Mesendoderm (in vitro differentiated cells): ENCODE measurements around the gene METTL18.
"Not testable (repeated sequence)": the region's sequence is repeated elsewhere in the genome, so short reads cannot be mapped to it uniquely, and the experiment has no call there.

Experiments used
- DNase-seq: peaks from one replicate; pipeline ENCODE4 v3.0.0; 2013
- H2AK5ac ChIP-seq: 2 replicates; pipeline ENCODE4 v1.6.1; 2013; ENCODE audit warnings: low read length, inconsistent platforms
- H2BK120ac ChIP-seq: 2 replicates; pipeline ENCODE4 v1.6.1; 2013; ENCODE audit warnings: low read depth, mild to moderate bottlenecking, low read length, moderate library complexity, mixed read lengths
- H2BK15ac ChIP-seq: replicated peaks from 2 replicates; pipeline ENCODE4 v1.6.1; 2013; ENCODE audit warnings: low read depth, mild to moderate bottlenecking, moderate library complexity
- H2BK5ac ChIP-seq: 2 replicates; pipeline ENCODE4 v1.6.1; 2013; ENCODE audit warnings: low read length, inconsistent platforms
- H3K18ac ChIP-seq: 2 replicates; pipeline ENCODE4 v1.6.1; 2013; ENCODE audit warnings: mild to moderate bottlenecking, low read length, mixed read lengths
- H3K23ac ChIP-seq: one replicate; pipeline ENCODE4 v1.6.1; 2013; ENCODE audit warnings: low read length
- H3K27ac ChIP-seq: 2 replicates; pipeline ENCODE4 v1.5.1; 2013; ENCODE audit warnings: low read depth, mild to moderate bottlenecking, inconsistent platforms, low read length, moderate library complexity
- H3K27me3 ChIP-seq: 2 replicates; pipeline ENCODE4 v1.6.1; 2013; ENCODE audit warnings: low read length, control low read depth, mild to moderate bottlenecking, inconsistent platforms; ENCODE audit not compliant: insufficient read depth, poor library complexity
- H3K36me3 ChIP-seq: 2 replicates; pipeline ENCODE4 v1.6.1; 2013; ENCODE audit warnings: low read length, inconsistent platforms; ENCODE audit not compliant: control insufficient read depth, insufficient read depth
- H3K4ac ChIP-seq: one replicate; pipeline ENCODE4 v1.6.1; 2013; ENCODE audit warnings: low read depth, mild to moderate bottlenecking, low read length, moderate library complexity
- H3K4me1 ChIP-seq: 2 replicates; pipeline ENCODE4 v1.6.1; 2013; ENCODE audit warnings: low read depth, low read length, inconsistent platforms; ENCODE audit not compliant: control insufficient read depth
- H3K4me2 ChIP-seq: 2 replicates; pipeline ENCODE4 v1.6.1; 2013; ENCODE audit warnings: low read length
- H3K4me3 ChIP-seq: 2 replicates; pipeline ENCODE4 v1.5.1; 2013; ENCODE audit warnings: mild to moderate bottlenecking, low read length
- H3K56ac ChIP-seq: one replicate; pipeline ENCODE4 v1.6.1; 2013; ENCODE audit warnings: low read length
- H3K79me1 ChIP-seq: 2 replicates; pipeline ENCODE4 v1.6.1; 2013; ENCODE audit warnings: low read length, inconsistent platforms
- H3K79me2 ChIP-seq: 2 replicates; pipeline ENCODE4 v1.6.1; 2013; ENCODE audit warnings: mild to moderate bottlenecking, low read length; ENCODE audit not compliant: control insufficient read depth, insufficient read depth
- H3K9ac ChIP-seq: 2 replicates; pipeline ENCODE4 v1.6.1; 2013; ENCODE audit warnings: low read length, inconsistent platforms
- H4K5ac ChIP-seq: one replicate; pipeline ENCODE4 v1.6.1; 2013; ENCODE audit warnings: low read length
- H4K8ac ChIP-seq: one replicate; pipeline ENCODE4 v1.6.1; 2013; ENCODE audit warnings: low read depth, mild to moderate bottlenecking, control low read depth, low read length, moderate library complexity
- WGBS: extraction: QIAGEN DNeasy Blood & Tissue Kit; methylation state at CpG from one replicate; pipeline ENCODE4 v1.1.7; 2013; ENCODE audit warnings: low lambda C conversion rate, missing lambda C conversion rate; ENCODE audit not compliant: insufficient coverage; ENCODE audit errors: extremely low coverage; 5-methylcytosine and 5-hydroxymethylcytosine counted together

METTL18 gene

DNA sequence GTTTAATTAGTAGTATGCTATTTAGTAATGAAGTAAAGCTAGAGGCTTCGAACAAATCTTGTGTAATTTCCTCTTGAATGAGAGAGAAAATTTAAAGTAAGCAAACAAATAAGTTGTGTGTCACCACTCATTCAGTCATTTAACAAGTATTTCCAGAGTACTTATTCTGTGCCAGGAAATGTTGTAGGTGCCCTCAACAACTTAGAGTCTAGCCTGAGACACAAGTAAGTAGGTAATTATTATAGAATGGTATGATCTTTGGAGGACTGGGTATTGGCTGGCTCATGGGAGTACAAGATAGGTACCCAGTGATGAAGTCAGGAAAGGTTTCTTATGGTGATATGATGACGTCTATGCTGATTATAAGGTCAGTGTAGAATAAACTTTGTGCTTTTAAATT lies 17.4 kb upstream of the METTL18 start:
- H3K27me3 ChIP-seq, result no peaks in the 10 kb centered on the region
- no peak overlapping the region for H2BK120ac ChIP-seq
- no CpG with 5 or more reads among the region's 2 CpGs for WGBS
- no peak overlapping the region for H2BK15ac ChIP-seq
- H3K36me3 ChIP-seq, result no peaks in the 10 kb centered on the region
- H2AK5ac ChIP-seq, result no peak overlapping the region
- H3K56ac ChIP-seq, result no peak overlapping the region
- H3K4ac ChIP-seq, result no peak overlapping the region
- no peaks in the 10 kb centered on the region for H3K79me1 ChIP-seq
- H3K4me3 ChIP-seq, result no peak overlapping the region
- no peak for DNase-seq
- H4K8ac ChIP-seq, result no peak overlapping the region
- H3K18ac ChIP-seq, result no peak overlapping the region
- H2BK5ac ChIP-seq, result no peak overlapping the region
- no peak overlapping the region for H3K23ac ChIP-seq
- no peak overlapping the region for H4K5ac ChIP-seq
- H3K4me2 ChIP-seq, result no peak overlapping the region
- H3K79me2 ChIP-seq, result no peaks in the 10 kb centered on the region
- no peaks in the 10 kb centered on the region for H3K4me1 ChIP-seq
- no peak overlapping the region for H3K9ac ChIP-seq
- no peak overlapping the region for H3K27ac ChIP-seq

DNA sequence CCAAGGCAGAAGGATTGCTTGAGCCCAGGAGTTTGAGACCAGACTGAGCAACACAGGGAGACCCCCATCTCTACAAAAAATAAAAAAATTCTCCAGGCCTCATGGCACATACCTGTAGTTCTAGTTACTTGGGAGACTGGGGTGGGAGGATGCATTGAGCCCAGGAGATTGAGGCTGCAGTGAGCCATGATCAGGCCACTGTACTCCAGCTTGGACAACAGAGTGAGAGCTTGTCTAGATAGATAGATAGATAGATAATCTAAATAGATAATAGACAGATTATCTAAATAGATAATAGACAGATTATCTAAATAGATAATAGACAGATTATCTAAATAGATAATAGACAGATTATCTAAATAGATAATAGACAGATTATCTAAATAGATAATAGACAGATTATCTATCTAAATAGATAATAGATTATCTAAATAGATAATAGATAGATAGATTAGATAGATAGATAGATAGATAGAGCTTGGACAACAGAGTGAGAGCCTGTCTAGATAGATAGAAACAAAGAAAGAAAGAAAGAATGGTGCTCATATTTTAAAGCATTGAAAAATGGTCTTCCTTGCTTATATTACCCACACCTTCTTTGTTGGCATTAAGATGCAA lies 16.8 kb upstream of the METTL18 start:
- not testable (repeated sequence) for H2BK120ac ChIP-seq, H2AK5ac ChIP-seq, H3K9ac ChIP-seq, H3K18ac ChIP-seq, H4K8ac ChIP-seq, H3K4ac ChIP-seq, H2BK5ac ChIP-seq, H3K4me2 ChIP-seq, H2BK15ac ChIP-seq, H4K5ac ChIP-seq, H3K27ac ChIP-seq, H3K23ac ChIP-seq, H3K4me1 ChIP-seq, H3K56ac ChIP-seq, H3K27me3 ChIP-seq, H3K79me1 ChIP-seq, H3K36me3 ChIP-seq, H3K4me3 ChIP-seq, H3K79me2 ChIP-seq
- peak; percentile 16 for DNase-seq

DNA sequence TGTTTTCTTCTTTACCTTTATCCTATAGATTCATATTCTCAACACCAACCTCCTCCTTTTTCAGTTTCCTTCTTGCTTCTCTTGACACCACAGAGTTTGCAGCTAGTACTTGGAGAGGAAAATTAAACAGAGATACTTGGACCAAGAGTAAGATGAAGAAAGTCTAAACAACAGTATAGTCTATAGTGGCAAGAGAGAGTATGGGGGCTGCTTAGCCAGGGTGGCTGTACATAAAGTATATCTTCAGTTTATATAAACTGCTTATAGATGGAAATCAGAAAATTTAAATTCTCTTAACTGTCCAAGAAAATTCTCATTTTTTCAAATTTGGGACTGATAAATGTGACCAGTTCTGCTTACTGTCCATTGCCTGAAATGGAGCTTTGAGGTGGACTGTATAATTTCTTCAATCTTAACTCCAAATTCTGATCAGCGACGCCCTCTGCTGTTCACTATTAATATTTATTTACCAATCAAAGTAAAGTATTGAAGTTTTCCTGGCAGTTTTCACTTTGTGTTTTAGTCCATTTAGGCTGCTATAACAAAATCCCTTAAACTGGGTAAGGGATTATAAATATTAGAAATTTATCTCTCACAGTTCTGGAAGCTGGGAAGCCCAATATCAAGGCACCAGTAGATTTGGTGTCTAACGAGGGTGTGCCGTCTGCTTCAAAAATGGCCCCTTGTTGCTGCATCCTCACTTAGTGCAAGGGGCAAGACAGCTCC lies 14.8 kb upstream of the METTL18 start:
- H3K36me3 ChIP-seq, result no peaks in the 10 kb centered on the region
- no CpG with 5 or more reads among the region's 4 CpGs for WGBS

DNA sequence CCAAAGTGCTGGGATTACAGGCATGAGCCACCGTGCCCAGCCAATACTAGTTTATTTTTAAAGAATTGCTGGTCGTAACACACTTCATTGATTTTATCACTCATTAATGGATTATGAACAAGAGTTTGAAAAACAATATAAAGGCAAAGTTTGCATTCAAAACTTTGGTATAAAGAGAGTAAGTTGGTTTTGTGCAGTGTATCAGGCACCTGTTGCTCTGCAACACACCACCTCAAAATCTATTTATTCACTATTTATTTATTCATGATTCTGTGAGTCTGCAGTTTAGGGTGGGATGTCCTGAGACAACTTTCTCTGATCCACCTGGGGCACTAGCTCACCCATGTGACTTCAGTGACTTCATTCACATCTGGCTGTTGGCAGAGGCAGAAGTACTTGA lies 10.2 kb upstream of the METTL18 start:
- Histone ChIP-seq H3K4me3 (no peak overlapping the region), H2BK15ac (no peak overlapping the region), H3K27ac (no peak overlapping the region), H4K8ac (no peak overlapping the region), H3K4ac (no peak overlapping the region), H3K36me3 (no peaks in the 10 kb centered on the region), H3K9ac (no peak overlapping the region), H3K4me1 (no peaks in the 10 kb centered on the region), H3K56ac (no peak overlapping the region), H4K5ac (no peak overlapping the region), H2AK5ac (no peak overlapping the region), H2BK120ac (no peak overlapping the region), H3K79me2 (peaks cover under 1% of the 10 kb centered on the region), H3K4me2 (no peak overlapping the region), H3K18ac (no peak overlapping the region), H3K23ac (no peak overlapping the region), H2BK5ac (no peak overlapping the region), H3K27me3 (no peaks in the 10 kb centered on the region), H3K79me1 (peaks cover under 1% of the 10 kb centered on the region)
- no CpG with 5 or more reads among the region's 2 CpGs for WGBS
- DNase-seq, result no peak

More for the DNA sequence above, 14.8 kb upstream of the METTL18 start:
- no peak overlapping the region for H2AK5ac ChIP-seq
- H3K79me1 ChIP-seq, result no peaks in the 10 kb centered on the region
- no peaks in the 10 kb centered on the region for H3K27me3 ChIP-seq
- no peak overlapping the region for H2BK5ac ChIP-seq
- no peaks in the 10 kb centered on the region for H3K79me2 ChIP-seq
- H3K56ac ChIP-seq, result no peak overlapping the region
- no peaks in the 10 kb centered on the region for H3K4me1 ChIP-seq
- no peak overlapping the region for H3K23ac ChIP-seq
- no peak overlapping the region for H3K9ac ChIP-seq
- no peak overlapping the region for H4K8ac ChIP-seq
- no peak overlapping the region for H3K4me3 ChIP-seq
- DNase-seq, result peak; percentile 14
- no peak overlapping the region for H2BK120ac ChIP-seq
- H3K4me2 ChIP-seq, result no peak overlapping the region
- no peak overlapping the region for H3K4ac ChIP-seq
- no peak overlapping the region for H3K18ac ChIP-seq
- H4K5ac ChIP-seq, result no peak overlapping the region
- no peak overlapping the region for H2BK15ac ChIP-seq
- H3K27ac ChIP-seq, result no peak overlapping the region

DNA sequence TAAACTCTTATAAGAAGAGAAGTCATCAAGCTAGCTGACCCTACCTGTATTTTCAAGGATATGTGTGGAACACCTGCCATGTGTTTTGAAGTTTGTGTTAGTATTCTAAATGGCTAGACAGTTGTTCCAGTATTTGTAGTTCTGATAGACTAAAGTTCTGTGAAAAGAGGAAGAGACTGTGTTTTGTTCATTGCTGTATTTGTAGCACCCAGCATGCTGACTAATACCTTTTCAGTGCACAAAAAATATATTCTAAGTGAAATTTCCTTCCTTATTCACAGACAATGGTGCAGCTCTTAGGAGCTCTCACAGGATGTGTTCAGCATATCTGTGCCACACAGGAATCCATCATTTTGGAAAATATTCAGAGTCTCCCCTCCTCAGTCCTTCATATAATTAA lies 8.2 kb upstream of the METTL18 start:
- no peak overlapping the region for H4K5ac ChIP-seq
- H3K9ac ChIP-seq, result no peak overlapping the region
- no peak for DNase-seq
- no peak overlapping the region for H2BK15ac ChIP-seq
- no peak overlapping the region for H3K4me3 ChIP-seq
- no peaks in the 10 kb centered on the region for H3K4me1 ChIP-seq
- no peak overlapping the region for H4K8ac ChIP-seq
- peaks cover 3% of the 10 kb centered on the region for H3K79me2 ChIP-seq
- peaks cover 1% of the 10 kb centered on the region for H3K79me1 ChIP-seq
- H3K4ac ChIP-seq, result no peak overlapping the region
- H3K56ac ChIP-seq, result no peak overlapping the region
- H3K23ac ChIP-seq, result no peak overlapping the region
- no peak overlapping the region for H2BK120ac ChIP-seq
- no peaks in the 10 kb centered on the region for H3K27me3 ChIP-seq
- H3K36me3 ChIP-seq, result no peaks in the 10 kb centered on the region
- H2BK5ac ChIP-seq, result no peak overlapping the region
- no peak overlapping the region for H3K18ac ChIP-seq
- H3K4me2 ChIP-seq, result no peak overlapping the region
- H3K27ac ChIP-seq, result no peak overlapping the region
- H2AK5ac ChIP-seq, result no peak overlapping the region

DNA sequence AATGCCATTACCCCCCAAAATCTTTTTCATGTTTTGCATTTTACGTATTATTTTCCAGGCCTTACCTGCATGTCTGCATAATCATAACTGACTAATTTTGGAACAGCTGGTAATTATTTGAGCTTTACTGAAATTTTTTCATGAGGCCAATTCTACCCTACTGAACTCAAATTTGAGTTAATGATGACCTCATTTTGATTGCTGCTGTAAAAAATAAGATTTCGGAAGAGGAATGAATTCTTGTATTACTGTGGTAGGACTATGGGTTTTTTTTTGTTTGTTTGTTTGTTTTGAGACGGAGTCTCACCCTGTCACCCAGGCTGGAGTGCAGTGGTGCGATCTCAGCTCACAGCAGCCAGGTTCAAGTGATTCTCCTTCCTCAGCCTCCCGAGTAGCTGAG lies 2.6 kb upstream of the METTL18 start:
- DNase-seq, result no peak
- Histone ChIP-seq H3K27me3 (no peaks in the 10 kb centered on the region), H4K5ac (no peak overlapping the region), H2BK5ac (no peak overlapping the region), H3K4ac (no peak overlapping the region), H3K27ac (no peak overlapping the region), H3K4me3 (no peak overlapping the region), H3K23ac (no peak overlapping the region), H3K79me2 (peaks cover 18% of the 10 kb centered on the region), H2BK120ac (no peak overlapping the region), H2AK5ac (no peak overlapping the region), H3K56ac (no peak overlapping the region), H3K4me1 (peaks cover 2% of the 10 kb centered on the region), H3K36me3 (no peaks in the 10 kb centered on the region), H3K18ac (no peak overlapping the region), H3K79me1 (peaks cover 7% of the 10 kb centered on the region), H4K8ac (no peak overlapping the region), H2BK15ac (no peak overlapping the region), H3K9ac (no peak overlapping the region), H3K4me2 (no peak overlapping the region)
- WGBS, result no CpG with 5 or more reads among the region's 5 CpGs
